Measurements from ENCODE around the gene OLIG2. TPM values are rescaled to one million over a fixed set of nuclear protein-coding genes. Genes with fewer than 3 reads are reported as not detected.

Gene OLIG2
- total RNA-seq, 1 donor from 2014 or later, result not detected

DNA sequence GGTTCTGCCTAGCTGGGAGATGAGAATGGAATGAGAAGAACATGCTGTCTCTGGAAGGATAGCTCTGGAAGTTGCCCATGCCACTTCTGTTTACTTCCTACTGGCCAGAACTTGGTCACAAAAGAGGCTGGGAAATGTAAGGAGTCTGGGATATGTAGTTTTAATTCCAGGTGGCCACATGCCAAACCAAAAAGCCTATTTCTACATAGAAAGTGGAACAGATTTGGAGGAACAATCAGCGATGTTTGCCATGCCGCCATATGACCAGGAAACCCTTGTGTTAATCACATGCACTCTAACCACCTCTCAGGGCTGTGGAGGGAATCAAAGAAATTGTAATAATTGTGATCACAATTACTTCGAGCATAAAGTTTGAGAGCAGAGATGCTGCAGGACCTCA, 10.0 kb upstream of the OLIG2 start:
- Histone ChIP-seq H3K36me3 (ENCODE audit: control insufficient read depth, insufficient read depth, low read length) (no peaks in the 10 kb centered on the region), H3K4me3 (ENCODE audit: low read depth, low read length) (no peak overlapping the region), H3K27me3 (ENCODE audit: control insufficient read depth, insufficient read depth, low read length) (peaks cover 30% of the 10 kb centered on the region)
- TF ChIP-seq, protein P1, sequence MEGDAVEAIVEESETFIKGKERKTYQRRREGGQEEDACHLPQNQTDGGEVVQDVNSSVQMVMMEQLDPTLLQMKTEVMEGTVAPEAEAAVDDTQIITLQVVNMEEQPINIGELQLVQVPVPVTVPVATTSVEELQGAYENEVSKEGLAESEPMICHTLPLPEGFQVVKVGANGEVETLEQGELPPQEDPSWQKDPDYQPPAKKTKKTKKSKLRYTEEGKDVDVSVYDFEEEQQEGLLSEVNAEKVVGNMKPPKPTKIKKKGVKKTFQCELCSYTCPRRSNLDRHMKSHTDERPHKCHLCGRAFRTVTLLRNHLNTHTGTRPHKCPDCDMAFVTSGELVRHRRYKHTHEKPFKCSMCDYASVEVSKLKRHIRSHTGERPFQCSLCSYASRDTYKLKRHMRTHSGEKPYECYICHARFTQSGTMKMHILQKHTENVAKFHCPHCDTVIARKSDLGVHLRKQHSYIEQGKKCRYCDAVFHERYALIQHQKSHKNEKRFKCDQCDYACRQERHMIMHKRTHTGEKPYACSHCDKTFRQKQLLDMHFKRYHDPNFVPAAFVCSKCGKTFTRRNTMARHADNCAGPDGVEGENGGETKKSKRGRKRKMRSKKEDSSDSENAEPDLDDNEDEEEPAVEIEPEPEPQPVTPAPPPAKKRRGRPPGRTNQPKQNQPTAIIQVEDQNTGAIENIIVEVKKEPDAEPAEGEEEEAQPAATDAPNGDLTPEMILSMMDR (IDR thresholded peaks at IDR 0.05; ENCODE audit: insufficient read depth, low read length, poor library complexity, severe bottlenecking), result no peak
- DNase-seq (ENCODE audit: low read depth), result no peak

- H3K4me3 ChIP-seq (ENCODE audit: low read depth, low read length), result no peak overlapping the region
- H3K36me3 ChIP-seq (ENCODE audit: control insufficient read depth, insufficient read depth, low read length), result no peaks in the 10 kb centered on the region
- TF ChIP-seq, protein P1 (IDR thresholded peaks at IDR 0.05; ENCODE audit: insufficient read depth, low read length, poor library complexity, severe bottlenecking), result no peak
- no peak for DNase-seq (ENCODE audit: low read depth)
- peaks cover 60% of the 10 kb centered on the region for H3K27me3 ChIP-seq (ENCODE audit: control insufficient read depth, insufficient read depth, low read length)
Observed at GRCh38 chr21:33018707-33019465, 6.8 kb upstream of the OLIG2 start.

DNA sequence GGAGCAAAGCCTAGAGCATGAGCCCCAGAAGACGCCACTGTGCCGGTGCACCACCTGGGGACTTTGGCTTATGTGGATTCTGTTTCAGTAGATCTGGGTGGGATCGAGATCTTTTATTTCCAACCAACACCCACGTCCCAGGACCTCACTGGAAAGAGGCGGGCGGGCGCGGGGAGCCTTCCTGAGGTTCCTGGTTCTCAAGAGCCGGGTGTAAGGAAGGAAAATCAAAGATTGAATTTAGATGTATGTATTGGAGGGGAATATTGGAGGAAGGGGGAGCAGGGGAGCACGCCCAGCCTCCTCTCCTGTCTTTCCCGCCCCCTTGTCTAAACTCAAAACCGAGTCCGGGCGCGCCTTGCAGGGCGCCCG, 6.2 kb upstream of the OLIG2 start:
- Histone ChIP-seq H3K36me3 (ENCODE audit: control insufficient read depth, insufficient read depth, low read length) (no peaks in the 10 kb centered on the region), H3K27me3 (ENCODE audit: control insufficient read depth, insufficient read depth, low read length) (peaks cover 66% of the 10 kb centered on the region), H3K4me3 (ENCODE audit: low read depth, low read length) (no peak overlapping the region)
- DNase-seq (ENCODE audit: low read depth), result no peak
- TF ChIP-seq, protein P1 (IDR thresholded peaks at IDR 0.05; ENCODE audit: insufficient read depth, low read length, poor library complexity, severe bottlenecking), result no peak

GRCh38 chr21:33019885-33020557, 5.7 kb upstream of the OLIG2 start:
- Histone ChIP-seq H3K36me3 (ENCODE audit: control insufficient read depth, insufficient read depth, low read length) (no peaks in the 10 kb centered on the region), H3K4me3 (ENCODE audit: low read depth, low read length) (no peak overlapping the region), H3K27me3 (ENCODE audit: control insufficient read depth, insufficient read depth, low read length) (peaks cover 71% of the 10 kb centered on the region)
- DNase-seq (ENCODE audit: low read depth), result no peak
- TF ChIP-seq, protein P1 (IDR thresholded peaks at IDR 0.05; ENCODE audit: insufficient read depth, low read length, poor library complexity, severe bottlenecking), result no peak

DNA sequence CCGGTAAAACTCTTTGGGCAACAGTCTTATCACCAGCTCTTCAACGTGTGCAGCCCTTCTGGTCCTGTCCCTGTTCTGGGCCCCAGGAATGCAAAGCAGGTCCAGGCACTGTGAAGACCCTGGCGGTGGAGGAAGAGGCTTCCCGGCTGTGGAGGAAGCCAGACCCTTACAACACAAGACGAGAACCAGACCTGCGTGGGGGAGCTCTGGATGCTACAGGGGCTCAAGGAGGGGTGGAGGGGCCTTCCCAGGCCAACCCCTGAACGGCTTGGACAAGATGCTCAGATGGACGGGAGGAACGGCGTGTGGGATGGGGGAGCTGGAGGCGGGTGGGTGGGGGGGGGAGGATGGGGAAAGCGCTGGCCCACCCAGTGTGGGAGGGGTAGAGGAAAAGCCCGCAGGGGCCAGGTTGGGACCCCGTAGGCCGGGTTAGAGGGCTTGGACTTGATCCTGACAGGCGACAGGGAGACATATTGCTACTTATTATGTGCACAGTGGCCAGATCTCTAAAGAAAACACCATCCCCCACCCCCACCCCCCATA, 5.1 kb upstream of the OLIG2 start:
- H3K27me3 ChIP-seq (ENCODE audit: control insufficient read depth, insufficient read depth, low read length), result peaks cover 77% of the 10 kb centered on the region
- no peak overlapping the region for H3K4me3 ChIP-seq (ENCODE audit: low read depth, low read length)
- TF ChIP-seq, protein P1 (IDR thresholded peaks at IDR 0.05; ENCODE audit: insufficient read depth, low read length, poor library complexity, severe bottlenecking), result no peak
- no peak for DNase-seq (ENCODE audit: low read depth)
- no peaks in the 10 kb centered on the region for H3K36me3 ChIP-seq (ENCODE audit: control insufficient read depth, insufficient read depth, low read length)
